Middle frontal gyrus (tissue), 1 donor: ENCODE measurements around the gene LRMDA.

Source experiments
- DNase-seq: peaks from one replicate; pipeline ENCODE4 v3.0.0-alpha.2; 2015; ENCODE audit warnings: low spot score; ENCODE audit errors: extremely low spot score

Gene LRMDA

GRCh38 chr10:75418712-75419111, 12.7 kb upstream of the LRMDA start:
- no peak for DNase-seq

- no peak for DNase-seq
Observed at GRCh38 chr10:75422913-75423312, 8.5 kb upstream of the LRMDA start.

GRCh38 chr10:75424571-75424970, 6.9 kb upstream of the LRMDA start:
- no peak for DNase-seq

- no peak for DNase-seq
Observed at GRCh38 chr10:75425291-75426079, 5.9 kb upstream of the LRMDA start.

- no peak for DNase-seq
Observed at GRCh38 chr10:75426880-75427279, 4.5 kb upstream of the LRMDA start.

GRCh38 chr10:75427951-75428350, 3.5 kb upstream of the LRMDA start:
- DNase-seq, result no peak

GRCh38 chr10:75428434-75429158, 2.8 kb upstream of the LRMDA start:
- no peak for DNase-seq

- no peak for DNase-seq
Observed at GRCh38 chr10:75429159-75429827, 2.1 kb upstream of the LRMDA start.

- no peak for DNase-seq
Observed at GRCh38 chr10:75430000-75430763, 1.2 kb upstream of the LRMDA start.

GRCh38 chr10:75432176-75432575, 752 bp downstream of the LRMDA start:
- DNase-seq, result no peak

- no peak for DNase-seq
Observed at GRCh38 chr10:75432763-75433162, 1.3 kb downstream of the LRMDA start.

GRCh38 chr10:75433216-75433615, 1.8 kb downstream of the LRMDA start:
- DNase-seq, result no peak

- no peak for DNase-seq
Observed at GRCh38 chr10:75434291-75434690, 2.9 kb downstream of the LRMDA start.

- no peak for DNase-seq
Observed at GRCh38 chr10:75435291-75435690, 3.9 kb downstream of the LRMDA start.

- DNase-seq, result no peak
Observed at GRCh38 chr10:75436896-75437295, 5.5 kb downstream of the LRMDA start.

- DNase-seq, result no peak
Observed at GRCh38 chr10:75437693-75438092, 6.3 kb downstream of the LRMDA start.

- DNase-seq, result no peak
Observed at GRCh38 chr10:75438275-75438674, 6.9 kb downstream of the LRMDA start.

- DNase-seq, result no peak
Observed at GRCh38 chr10:75439811-75440210, 8.4 kb downstream of the LRMDA start.

- no peak for DNase-seq
Observed at GRCh38 chr10:75440271-75440793, 8.9 kb downstream of the LRMDA start.

GRCh38 chr10:75441196-75441595, 9.8 kb downstream of the LRMDA start:
- DNase-seq, result no peak

- DNase-seq, result no peak
Observed at GRCh38 chr10:75441682-75442081, 10.3 kb downstream of the LRMDA start.
